IMR-90 (cell line): ENCODE measurements around the gene PSMD11. TPM values are rescaled to one million over a fixed set of nuclear protein-coding genes. Genes with fewer than 3 reads are reported as not detected.
A peak's percentile ranks its signal among the peaks of the same experiment; 100 is the strongest.

ENCODE experiments used
- ATAC-seq: fragments of 200-7000 bp; cut with Tn5 transposase; 2 replicates; pipeline ENCODE4 v1.9.1; 2020; ENCODE audit warnings: low read depth, mild to moderate bottlenecking, moderate library complexity
- BruUV-seq: library from RNA; stranded (reverse); fragments of 400-500 nt; replicated peaks from 2 replicates; lab custom pipeline; 2021; lab: Mats Ljungman, UMichigan
- CTCF ChIA-PET: fragments of 300-600 bp; formaldehyde crosslinking; extraction: SDS; loops from one replicate; lab custom pipeline; 2021; ENCODE audit warnings: antibody characterized with exemption; lab: Yijun Ruan, JAX
- POLR2A ChIA-PET: fragments of 300-600 bp; sonication (Branson Sonifier 250); formaldehyde crosslinking; loops from one replicate; lab custom pipeline; 2022; ENCODE audit warnings: antibody characterized with exemption; ENCODE audit not compliant: unreplicated experiment; lab: Charles Lee
- DNase-seq: peaks from one replicate; pipeline ENCODE4 v3.0.0; 2013
- H2AFZ ChIP-seq: replicated peaks from 2 replicates; pipeline ENCODE3; 2013; ENCODE audit warnings: low read length, mild to moderate bottlenecking; ENCODE audit not compliant: poor library complexity
- H2AK5ac ChIP-seq: 2 replicates; pipeline ENCODE4 v1.6.1; 2013; ENCODE audit warnings: low read depth, low read length, inconsistent platforms
- H2AK9ac ChIP-seq: replicated peaks from 2 replicates; pipeline ENCODE3; 2013; ENCODE audit warnings: mild to moderate bottlenecking, low read depth, low read length, moderate library complexity; ENCODE audit not compliant: poor library complexity
- H2BK120ac ChIP-seq: 2 replicates; pipeline ENCODE4 v1.6.1; 2013; ENCODE audit warnings: low read depth, low read length, inconsistent platforms
- H2BK15ac ChIP-seq: 3 replicates; pipeline ENCODE4 v1.6.1; 2013; ENCODE audit warnings: low read depth, low read length, inconsistent platforms
- H2BK20ac ChIP-seq: 2 replicates; pipeline ENCODE4 v1.6.1; 2013; ENCODE audit warnings: low read depth, mild to moderate bottlenecking, inconsistent platforms, low read length, moderate library complexity
- H2BK5ac ChIP-seq: 2 replicates; pipeline ENCODE4 v1.6.1; 2013; ENCODE audit warnings: mild to moderate bottlenecking, low read depth, low read length, inconsistent platforms; ENCODE audit not compliant: poor library complexity, severe bottlenecking
- H3K14ac ChIP-seq: replicated peaks from 2 replicates; pipeline ENCODE4 v1.6.1; 2013; ENCODE audit warnings: low read depth, low read length, inconsistent platforms
- H3K18ac ChIP-seq: 2 replicates; pipeline ENCODE4 v1.6.1; 2013; ENCODE audit warnings: low read depth, low read length, control low read depth
- H3K23ac ChIP-seq: 2 replicates; pipeline ENCODE4 v1.6.1; 2013; ENCODE audit warnings: low read depth, low read length, inconsistent platforms
- H3K27ac ChIP-seq: 2 replicates; pipeline ENCODE4 v1.5.1; 2013; ENCODE audit warnings: mild to moderate bottlenecking, control low read depth, low read length; ENCODE audit not compliant: insufficient read depth
- H3K27me3 ChIP-seq: 2 replicates; pipeline ENCODE4 v1.6.1; 2013; ENCODE audit warnings: low read length; ENCODE audit not compliant: control insufficient read depth, insufficient read depth
- H3K36me3 ChIP-seq: 2 replicates; pipeline ENCODE4 v1.6.1; 2013; ENCODE audit warnings: low read length, mixed read lengths; ENCODE audit not compliant: control insufficient read depth, insufficient read depth
- H3K4ac ChIP-seq: 2 replicates; pipeline ENCODE4 v1.6.1; 2013; ENCODE audit warnings: low read depth, low read length, inconsistent platforms
- H3K4me1 ChIP-seq: 2 replicates; pipeline ENCODE4 v1.6.1; 2013; ENCODE audit warnings: low read length, mixed read lengths; ENCODE audit not compliant: control insufficient read depth, insufficient read depth
- H3K4me2 ChIP-seq: 2 replicates; pipeline ENCODE4 v1.6.1; 2013; ENCODE audit warnings: low read depth, mild to moderate bottlenecking, control low read depth, low read length, moderate library complexity
- H3K4me3 ChIP-seq: 2 replicates; pipeline ENCODE4 v1.5.1; 2013; ENCODE audit warnings: low read depth, mild to moderate bottlenecking, control low read depth, low read length, moderate library complexity; ENCODE audit not compliant: insufficient read depth
- H3K56ac ChIP-seq: 2 replicates; pipeline ENCODE4 v1.6.1; 2013; ENCODE audit warnings: low read length, inconsistent platforms; ENCODE audit not compliant: insufficient read depth; ENCODE audit errors: extremely low read depth
- H3K79me1 ChIP-seq, 2 experiments: 2 replicates each; pipeline ENCODE4 v1.6.1; 2013; ENCODE audit warnings: low read length in 2 of 2, inconsistent platforms in 1 of 2, low read depth in 1 of 2
- H3K9ac ChIP-seq: 2 replicates; pipeline ENCODE4 v1.6.1; 2013; ENCODE audit warnings: low read depth, low read length, control low read depth
- H3K9me1 ChIP-seq: 2 replicates; pipeline ENCODE4 v1.6.1; 2013; ENCODE audit warnings: low read length, inconsistent platforms; ENCODE audit not compliant: insufficient read depth
- H3K9me3 ChIP-seq: 2 replicates; pipeline ENCODE4 v1.6.1; 2013; ENCODE audit warnings: low read length; ENCODE audit not compliant: control insufficient read depth, insufficient read depth
- H4K20me1 ChIP-seq: 2 replicates; pipeline ENCODE4 v1.6.1; 2013; ENCODE audit warnings: low read length, inconsistent platforms; ENCODE audit not compliant: insufficient read depth
- H4K5ac ChIP-seq: 2 replicates; pipeline ENCODE4 v1.6.1; 2013; ENCODE audit warnings: mild to moderate bottlenecking, low read depth, low read length, control low read depth
- H4K8ac ChIP-seq, 2 experiments: 2 replicates each; pipeline ENCODE4 v1.6.1; 2013; ENCODE audit warnings: low read depth in 2 of 2, low read length in 2 of 2, control low read depth in 1 of 2, inconsistent platforms in 1 of 2
- H4K91ac ChIP-seq: 2 replicates; pipeline ENCODE4 v1.6.1; 2013; ENCODE audit warnings: low read depth, low read length, inconsistent platforms; ENCODE audit not compliant: insufficient read depth
- FOS ChIP-seq: fragments of 150-350 bp; IDR thresholded peaks from 2 replicates; pipeline ENCODE4 v1.6.1; 2016; ENCODE audit warnings: low read depth, low read length
- MAFK ChIP-seq: IDR thresholded peaks from 2 replicates; pipeline ENCODE4 v1.6.1; 2012; ENCODE audit warnings: low read depth, low read length, improper control_type of control experiment
- WGBS, 2 experiments: methylation state at CpG; one replicate each; pipeline versions ENCODE4 v1.1.5 to v1.1.7; 2013; ENCODE audit warnings: missing lambda C conversion rate in 2 of 2; ENCODE audit not compliant: insufficient read length in 1 of 2; ENCODE audit errors: extremely low coverage in 2 of 2; 5-methylcytosine and 5-hydroxymethylcytosine counted together
- dilution Hi-C: fragments of 300-500 bp; cut with HindIII; formaldehyde crosslinking; loops from one replicate; pipeline ENCODE4 v1.14.3; 2018; ENCODE audit warnings: low sequenced_read_pairs; ENCODE audit not compliant: unreplicated experiment
- in situ Hi-C: fragments of 300-500 bp; cut with MboI; formaldehyde crosslinking; loops from 3 replicates; pipeline ENCODE4 v1.14.3; 2019; ENCODE audit warnings: low sequenced_read_pairs, inconsistent platforms, mixed read lengths
- intact Hi-C: fragments of 100-400 bp; cut with micrococcal nuclease; formaldehyde crosslinking; loops from 2 replicates; pipeline ENCODE4 v1.10.0; 2022
- polyA plus RNA-seq, 3 experiments: library from polyadenylated mRNA; depleted of rRNA; stranded (reverse); fragments of >200 nt; gene quantifications; 2 replicates each; pipeline ENCODE4 v1.2.3, GENCODE V29; 2012; ENCODE audit warnings: low replicate concordance in 1 of 3
- total RNA-seq: library from RNA; depleted of rRNA; stranded (reverse); fragments of >200 nt; gene quantifications from 2 replicates; pipeline ENCODE4 v1.2.3, GENCODE V29; 2012

The PSMD11 gene
- total and polyA plus RNA-seq, 2 of the 4 experiments (the other 2 are of a cell fraction), result 64.7 to 85.9 TPM

DNA sequence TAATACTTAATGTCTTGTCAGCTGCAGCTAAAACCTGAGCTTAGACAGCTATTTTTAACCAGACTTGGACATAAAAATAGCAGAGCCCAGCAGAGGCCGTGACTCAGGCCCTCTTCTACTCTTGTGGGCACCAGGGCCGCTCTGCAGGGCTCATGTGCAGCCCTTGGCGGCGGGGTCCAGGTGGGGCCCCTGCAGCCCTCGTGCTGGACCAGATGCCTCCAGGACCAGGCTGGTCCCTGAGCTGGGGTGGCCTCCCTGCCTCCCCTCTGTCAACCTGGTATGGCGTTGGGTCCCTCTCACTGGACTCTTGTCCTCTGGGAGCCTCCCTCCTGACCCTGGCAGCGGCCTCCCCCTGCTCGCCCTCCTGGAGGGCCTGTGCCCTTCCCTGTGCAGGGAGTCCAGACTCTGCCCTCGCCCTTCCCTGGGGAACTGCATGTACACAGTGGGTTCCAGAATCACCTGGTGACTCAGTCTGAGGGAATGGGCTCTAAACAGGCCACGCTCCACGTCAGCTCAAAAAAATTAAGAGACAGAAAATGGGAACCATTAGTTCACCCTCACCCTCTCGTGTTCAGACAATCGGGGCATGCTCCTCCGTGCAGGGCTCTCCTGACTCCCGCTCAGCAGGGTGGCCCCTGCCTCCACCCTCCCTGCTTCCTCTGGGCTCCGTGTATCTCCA, 52.2 kb downstream of the PSMD11 start:
- Histone ChIP-seq H3K4me1 (peaks cover 6% of the 10 kb centered on the region), H4K8ac (peak overlapping the region in 1 of 2 experiments; percentile 59; a peak in 1 of 4 replicates), H3K9me1 (peaks cover 10% of the 10 kb centered on the region), H3K14ac (no peak overlapping the region), H2AK9ac (peak overlapping the region; percentile 91), H3K23ac (no peak overlapping the region), H3K4me3 (no peak overlapping the region), H3K27ac (no peak overlapping the region), H2BK20ac (peak overlapping the region; percentile 80), H2AK5ac (peak overlapping the region; percentile 83), H3K9ac (no peak overlapping the region), H3K79me1 (no peaks in the 10 kb centered on the region), H3K27me3 (peaks cover 3% of the 10 kb centered on the region; the same call in 1 of the 2 replicates), H3K36me3 (no peaks in the 10 kb centered on the region), H4K91ac (peak overlapping the region; percentile 61), H2BK15ac (peak overlapping the region; percentile 88; the same call in 1 of the 3 replicates), H4K20me1 (no peaks in the 10 kb centered on the region; the same call in 1 of the 2 replicates), H2AFZ (peak overlapping the region; percentile 94), H3K18ac (no peak overlapping the region), H2BK120ac (peak overlapping the region; percentile 80), H3K4me2 (peak overlapping the region; percentile 11; the same call in 1 of the 2 replicates), H4K5ac (no peak overlapping the region), H3K4ac (peak overlapping the region; percentile 65), H3K9me3 (no peaks in the 10 kb centered on the region), H3K56ac (peak overlapping the region; percentile 13; the same call in 1 of the 2 replicates), H2BK5ac (peak overlapping the region; percentile 87)
- DNase-seq (peak; percentile 68), ATAC-seq (peak; percentile 73)
- intact Hi-C loops, result no loop called here
- WGBS, 2 experiments, result 77% methylated on average over 3 of the region's 16 CpGs; no CpG with 5 or more reads in 1 of the 2 experiments
- dilution Hi-C loops, result no loop called here
- CTCF ChIA-PET, result no interaction called here
- TF ChIP-seq FOS (peak; percentile 35; the same call in 1 of the 2 replicates), MAFK (no peak)
- POLR2A ChIA-PET, result no interaction called here
- in situ Hi-C loops, result loop anchor here (25.0 kb wide), 1 partner anchor 266 kb away; no protein-coding TSS in a partner anchor
- BruUV-seq, result no TSS peak
